ENCODE results near the gene CACNA1F.

- TF ChIP-seq CTCF (IDR thresholded peaks at IDR 0.05) (no peak), POLR2A (IDR thresholded peaks at IDR 0.05) (no peak)
Measured at GRCh38 chrX:49278081-49278480, 44.9 kb upstream of the CACNA1F start.
